H1 (cell line): ENCODE measurements around the gene GUCY1A1. TPM values are rescaled to one million over a fixed set of nuclear protein-coding genes. Genes with fewer than 3 reads are reported as not detected.

Experiments
- CTCF ChIA-PET: fragments of 300-600 bp; sonication (Branson Sonifier 250); formaldehyde crosslinking; loops from one replicate; lab custom pipeline; 2021; ENCODE audit not compliant: partially characterized antibody; lab: Charles Lee
- POLR2A ChIA-PET: fragments of 300-600 bp; sonication (Branson Sonifier 250); formaldehyde crosslinking; loops from one replicate; lab custom pipeline; 2021; ENCODE audit warnings: inconsistent platforms; ENCODE audit not compliant: partially characterized antibody; lab: Charles Lee
- DNase-seq, 2 experiments: peaks; one replicate each; pipeline versions ENCODE4 v3.0.0 to v3.0.0-alpha.2; 2010 to 2022; ENCODE audit warnings: low spot score in 2 of 2, low read depth in 1 of 2, mixed read lengths in 1 of 2
- FAIRE-seq: peaks from 2 replicates; lab custom pipeline; 2011; peaks lifted over from hg19 to GRCh38; lab: Jason Lieb, UNC
- H2AFZ ChIP-seq: 2 replicates; pipeline ENCODE4 v1.8.1; 2012; ENCODE audit warnings: low read length, inconsistent platforms
- H2AK5ac ChIP-seq: 2 replicates; pipeline ENCODE4 v1.6.1; 2013; ENCODE audit warnings: low read depth, low read length
- H2BK120ac ChIP-seq: replicated peaks from 2 replicates; pipeline ENCODE3; 2013; ENCODE audit warnings: low read depth, low read length, inconsistent platforms
- H2BK12ac ChIP-seq: 2 replicates; pipeline ENCODE4 v1.6.1; 2013; ENCODE audit warnings: low read depth, low read length
- H2BK15ac ChIP-seq: 2 replicates; pipeline ENCODE4 v1.6.1; 2013; ENCODE audit warnings: low read length
- H2BK20ac ChIP-seq: 2 replicates; pipeline ENCODE4 v1.6.1; 2013; ENCODE audit warnings: low read length
- H2BK5ac ChIP-seq: 2 replicates; pipeline ENCODE4 v1.6.1; 2013; ENCODE audit warnings: low read depth, low read length
- H3K14ac ChIP-seq: 2 replicates; pipeline ENCODE4 v1.6.1; 2013; ENCODE audit warnings: inconsistent platforms; ENCODE audit not compliant: insufficient read length
- H3K18ac ChIP-seq: 2 replicates; pipeline ENCODE4 v1.6.1; 2013; ENCODE audit warnings: low read length; ENCODE audit errors: extremely low read depth
- H3K23ac ChIP-seq: 2 replicates; pipeline ENCODE4 v1.6.1; 2013; ENCODE audit warnings: inconsistent platforms; ENCODE audit not compliant: insufficient read length
- H3K23me2 ChIP-seq: 2 replicates; pipeline ENCODE4 v1.6.1; 2013; ENCODE audit warnings: low read depth, low read length
- H3K27ac ChIP-seq: 2 replicates; pipeline ENCODE4 v1.6.1; 2011; ENCODE audit warnings: low read depth, low read length, inconsistent platforms
- H3K27me3 ChIP-seq, 4 experiments: replicated peaks in 1 of 4; 1 replicate in 1 of 4; 2 replicates in 3 of 4; pipeline versions ENCODE4 v1.6.1 to v1.8.1; 2011 to 2013; ENCODE audit warnings: low read length in 3 of 4, mild to moderate bottlenecking in 3 of 4, inconsistent platforms in 2 of 4, mixed read lengths in 2 of 4, moderate library complexity in 1 of 4; ENCODE audit not compliant: control insufficient read depth in 3 of 4, insufficient read depth in 3 of 4; ENCODE audit errors: extremely low read depth in 1 of 4
- H3K36me3 ChIP-seq, 4 experiments: 2 replicates each; pipeline versions ENCODE4 v1.6.1 to v1.8.1; 2011 to 2013; ENCODE audit warnings: mild to moderate bottlenecking in 4 of 4, low read length in 3 of 4, moderate library complexity in 2 of 4, control low read depth in 1 of 4, inconsistent platforms in 1 of 4; ENCODE audit not compliant: insufficient read depth in 4 of 4, control insufficient read depth in 2 of 4
- H3K4ac ChIP-seq: replicated peaks from 2 replicates; pipeline ENCODE3; 2013; ENCODE audit warnings: low read length, low read depth, mixed read lengths, inconsistent platforms; ENCODE audit not compliant: insufficient read length
- H3K4me1 ChIP-seq, 4 experiments: replicated peaks in 1 of 4; 1 replicate in 1 of 4; 2 replicates in 3 of 4; pipeline versions ENCODE4 v1.6.1 to v1.8.1; 2011 to 2013; ENCODE audit warnings: low read length in 3 of 4, inconsistent platforms in 2 of 4, mixed read lengths in 1 of 4; ENCODE audit not compliant: insufficient read depth in 4 of 4, control insufficient read depth in 3 of 4
- H3K4me2 ChIP-seq, 2 experiments: 2 replicates each; pipeline versions ENCODE4 v1.6.1 to v1.8.1; 2011 to 2013; ENCODE audit warnings: low read depth in 2 of 2, low read length in 2 of 2, control low read depth in 1 of 2, inconsistent platforms in 1 of 2, mild to moderate bottlenecking in 1 of 2; ENCODE audit not compliant: insufficient read depth in 1 of 2
- H3K4me3 ChIP-seq, 4 experiments: fragments of 200-600, 300-600 bp in 1 of 4; sonication (generic), shearing (Covaris generic), sonication (Bioruptor Twin) in 1 of 4; 2 replicates each; pipeline versions ENCODE4 v1.5.1 to v1.8.1; 2011 to 2016; ENCODE audit warnings: low read length in 4 of 4, low read depth in 3 of 4, control low read depth in 2 of 4, inconsistent platforms in 2 of 4, mild to moderate bottlenecking in 2 of 4, mixed read lengths in 1 of 4, moderate library complexity in 1 of 4; ENCODE audit not compliant: insufficient read depth in 2 of 4; ENCODE audit errors: extremely low read depth in 1 of 4
- H3K56ac ChIP-seq: replicated peaks from 2 replicates; pipeline ENCODE3; 2013; ENCODE audit warnings: low read depth, mild to moderate bottlenecking, mixed read lengths, low read length, inconsistent platforms; ENCODE audit not compliant: insufficient read length
- H3K79me1 ChIP-seq: 2 replicates; pipeline ENCODE4 v1.6.1; 2013; ENCODE audit warnings: low read depth, low read length, control low read depth
- H3K79me2 ChIP-seq, 2 experiments: 2 replicates each; pipeline versions ENCODE4 v1.6.1 to v1.8.1; 2012 to 2013; ENCODE audit warnings: low read length in 2 of 2, mild to moderate bottlenecking in 2 of 2, inconsistent platforms in 1 of 2; ENCODE audit not compliant: insufficient read depth in 2 of 2, control insufficient read depth in 1 of 2
- H3K9ac ChIP-seq, 4 experiments: replicated peaks in 1 of 4; 1 replicate in 1 of 4; 2 replicates in 3 of 4; pipeline versions ENCODE4 v1.6.1 to v1.8.1; 2011 to 2013; ENCODE audit warnings: low read depth in 3 of 4, low read length in 3 of 4, control low read depth in 2 of 4, mild to moderate bottlenecking in 2 of 4, moderate library complexity in 2 of 4, inconsistent platforms in 1 of 4; ENCODE audit errors: extremely low read depth in 1 of 4
- H3K9me3 ChIP-seq, 2 experiments: 2 replicates each; pipeline versions ENCODE4 v1.6.1 to v1.8.1; 2012 to 2013; ENCODE audit warnings: mild to moderate bottlenecking in 2 of 2, moderate library complexity in 2 of 2, control low read depth in 1 of 2, inconsistent platforms in 1 of 2, low read depth in 1 of 2, low read length in 1 of 2, mixed read lengths in 1 of 2; ENCODE audit not compliant: insufficient read depth in 2 of 2
- H4K20me1 ChIP-seq, 2 experiments: replicated peaks in 1 of 2; 2 replicates each; pipeline versions ENCODE3 to v1.8.1; 2011 to 2013; ENCODE audit warnings: inconsistent platforms in 2 of 2, low read length in 2 of 2, mild to moderate bottlenecking in 1 of 2; ENCODE audit not compliant: insufficient read depth in 2 of 2, control insufficient read depth in 1 of 2
- H4K5ac ChIP-seq: 2 replicates; pipeline ENCODE4 v1.6.1; 2013; ENCODE audit warnings: low read length, low read depth, mixed read lengths, inconsistent platforms; ENCODE audit not compliant: insufficient read length
- H4K8ac ChIP-seq: 2 replicates; pipeline ENCODE4 v1.8.0; 2013; ENCODE audit warnings: mild to moderate bottlenecking, moderate library complexity, low read length, inconsistent platforms; ENCODE audit not compliant: insufficient read depth; ENCODE audit errors: extremely low read depth
- H4K91ac ChIP-seq: replicated peaks from 2 replicates; pipeline ENCODE3; 2013; ENCODE audit warnings: low read length, mixed read lengths, inconsistent platforms; ENCODE audit not compliant: insufficient read length
- CTBP2 ChIP-seq: IDR thresholded peaks from 2 replicates; pipeline ENCODE4 v1.7.0; 2011; ENCODE audit warnings: borderline replicate concordance, mild to moderate bottlenecking, moderate library complexity, mixed read lengths, low read length; ENCODE audit not compliant: insufficient read depth, insufficient read length
- PHF8 ChIP-seq: fragments of 200-600 bp; sonication (generic); conservative IDR thresholded peaks from 2 replicates; pipeline ENCODE4 v1.7.1; 2012; ENCODE audit warnings: low read depth, mild to moderate bottlenecking, inconsistent platforms, low read length, moderate library complexity
- SIX5 ChIP-seq: IDR thresholded peaks from 2 replicates; pipeline ENCODE4 v1.6.1; 2011; ENCODE audit warnings: mild to moderate bottlenecking, low read depth, low read length
- WGBS, 2 experiments: shearing (Covaris generic) in 1 of 2; methylation state at CpG; one replicate each; pipeline versions ENCODE4 v1.1.6 to v1.1.7; 2013 to 2015; ENCODE audit warnings: low lambda C conversion rate in 2 of 2, mixed read lengths in 2 of 2, inconsistent platforms in 1 of 2, low coverage in 1 of 2, missing lambda C conversion rate in 1 of 2; ENCODE audit not compliant: insufficient replicate concordance in 2 of 2, insufficient coverage in 1 of 2, insufficient read length in 1 of 2; ENCODE audit errors: extremely low coverage in 1 of 2, missing lambda C conversion rate in 1 of 2; 5-methylcytosine and 5-hydroxymethylcytosine counted together
- polyA plus RNA-seq, 7 experiments: library from polyadenylated mRNA; depleted of rRNA in 3 of 7; stranded (reverse) in 5 of 7; unstranded in 2 of 7; fragments of >200 nt in 5 of 7; fragments of 200-250 nt in 2 of 7; gene quantifications; 1 replicate in 5 of 7; 2 replicates in 1 of 7; 4 replicates in 1 of 7; pipeline versions ENCODE4 v1.2.1 to v1.2.3, GENCODE V29; 2011 to 2013; ENCODE audit warnings: missing spikeins in 2 of 7, mixed read lengths in 2 of 7
- total RNA-seq: library from RNA; stranded (reverse); fragmentation: NEBNext Ultra II Directional; extraction: Animal tissue kit (Norgen Biotek cat#: 25700); gene quantifications from 2 replicates; pipeline ENCODE4 v1.2.1, GENCODE V29; 2021

Gene GUCY1A1
- total and polyA plus RNA-seq, 2 of the 8 experiments (the other 6 are each of a cell fraction or from before 2014, with no cell fraction given): not detected

DNA sequence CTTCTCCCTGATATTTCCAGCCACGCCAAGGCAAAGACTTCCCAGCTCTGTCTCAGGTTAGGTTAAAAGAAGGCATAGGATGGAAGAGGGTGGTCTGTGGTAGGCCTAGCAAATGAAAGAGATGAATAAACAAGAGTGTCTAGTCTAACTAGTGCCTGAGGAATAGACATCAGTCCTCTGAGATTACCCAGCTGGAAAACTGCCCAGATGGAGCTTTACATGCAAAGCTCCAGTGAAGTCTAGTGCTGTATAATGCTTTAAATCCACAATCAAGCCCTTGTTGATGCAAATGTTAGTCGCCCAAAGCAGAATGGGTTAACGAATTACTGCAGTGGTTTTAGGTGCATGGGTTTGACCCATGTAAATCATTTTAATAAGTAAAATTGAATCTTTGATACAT, 67.4 kb downstream of the GUCY1A1 start:
- Histone ChIP-seq H3K18ac (no peak overlapping the region), H3K27me3 (no peaks in the 10 kb centered on the region), H3K36me3 (no peaks in the 10 kb centered on the region), H3K56ac (no peak overlapping the region), H2BK5ac (no peak overlapping the region), H3K9me3 (no peaks in the 10 kb centered on the region), H2BK120ac (no peak overlapping the region), H3K79me2 (no peaks in the 10 kb centered on the region), H3K4me3 (no peak overlapping the region), H3K23ac (no peak overlapping the region), H4K20me1 (no peaks in the 10 kb centered on the region), H3K14ac (no peak overlapping the region), H3K9ac (no peak overlapping the region), H4K8ac (no peak overlapping the region), H2BK15ac (no peak overlapping the region), H3K27ac (no peak overlapping the region), H4K5ac (no peak overlapping the region), H2BK12ac (no peak overlapping the region), H3K79me1 (no peaks in the 10 kb centered on the region), H2BK20ac (no peak overlapping the region), H2AK5ac (no peak overlapping the region), H4K91ac (no peak overlapping the region), H3K4me2 (no peak overlapping the region), H3K4ac (no peak overlapping the region), H2AFZ (no peak overlapping the region), H3K23me2 (no peaks in the 10 kb centered on the region), H3K4me1 (no peaks in the 10 kb centered on the region)
- CTCF ChIA-PET: interaction anchor here (0.5 to 1.1 kb wide), 3 partner anchors 18 to 230 kb away, joined by 3 to 4 read pairs (median 3); no protein-coding TSS in a partner anchor
- no peak for DNase-seq
- POLR2A ChIA-PET: no interaction called here
- FAIRE-seq: no peak
- WGBS, 2 experiments: 96% methylated on average over 3 of the region's 3 CpGs; no CpG with 5 or more reads in 1 of the 2 experiments
- TF ChIP-seq CTBP2 (no peak), PHF8 (no peak), SIX5 (no peak)
